Ovary (tissue), 3 donors: ENCODE results near the gene PDK2.
"Not testable (repeated sequence)": the region's sequence is repeated elsewhere in the genome, so short reads cannot be mapped to it uniquely, and the experiment has no call there.

Source experiments
- CTCF ChIP-seq, 3 donors: fragments of 450-650 bp in 2 of 3; fragments of 200-600 bp in 1 of 3; IDR thresholded peaks; one replicate each; pipeline versions ENCODE4 v1.5.1 to v1.8.0; 2016 to 2022; ENCODE audit warnings: antibody characterized with exemption in 3 of 3, mild to moderate bottlenecking in 1 of 3
- POLR2A ChIP-seq: fragments of 450-650 bp; IDR thresholded peaks from one replicate; pipeline ENCODE4 v1.6.1; 2017; ENCODE audit warnings: antibody characterized with exemption, mild to moderate bottlenecking, moderate library complexity
- donor health status: DM: no; HTN: no; CAD: no.

- not testable (repeated sequence) for TF ChIP-seq CTCF (IDR thresholded peaks at IDR 0.05); POLR2A
Observed at GRCh38 chr17:50061713-50062045, 33.5 kb upstream of the PDK2 start.
